Progenitor cell of endocrine pancreas (in vitro differentiated cells): ENCODE data around the gene DCAF8L1. TPM values are rescaled to one million over a fixed set of nuclear protein-coding genes. Genes with fewer than 3 reads are reported as not detected.
"Not testable (repeated sequence)": the region's sequence is repeated elsewhere in the genome, so short reads cannot be mapped to it uniquely, and the experiment has no call there.

ENCODE experiments used
- DNase-seq: peaks from one replicate; pipeline ENCODE4 v3.0.0; 2021; ENCODE audit warnings: low spot score; ENCODE audit not compliant: unreplicated experiment
- H3K27ac Mint-ChIP-seq: 2 replicates; pipeline ENCODE4 v1.8.0; 2021; ENCODE audit warnings: mild to moderate bottlenecking, moderate library complexity, mixed read lengths
- H3K27me3 Mint-ChIP-seq: 2 replicates; pipeline ENCODE4 v1.8.0; 2021; ENCODE audit warnings: mixed read lengths
- H3K36me3 Mint-ChIP-seq: 2 replicates; pipeline ENCODE4 v1.8.0; 2022; ENCODE audit warnings: mixed read lengths; ENCODE audit not compliant: insufficient read depth
- H3K4me1 Mint-ChIP-seq: 2 replicates; pipeline ENCODE4 v1.8.0; 2021; ENCODE audit warnings: low read depth, mixed read lengths
- H3K4me3 Mint-ChIP-seq: 2 replicates; pipeline ENCODE4 v1.8.0; 2021; ENCODE audit warnings: low read depth, mild to moderate bottlenecking, moderate library complexity, mixed read lengths
- H3K9me3 Mint-ChIP-seq: 2 replicates; pipeline ENCODE4 v1.8.0; 2021; ENCODE audit warnings: low read depth, mixed read lengths
- total RNA-seq: library from RNA; stranded (reverse); gene quantifications from 2 replicates; pipeline ENCODE4 v1.2.1, GENCODE V29; 2021
- TF ChIP-seq, protein P1 (sequence below): fragments of 200-600 bp; sonication (generic); IDR thresholded peaks from one replicate; pipeline ENCODE4 v1.5.0; 2021; ENCODE audit warnings: antibody characterized with exemption, mild to moderate bottlenecking; ENCODE audit not compliant: unreplicated experiment

DCAF8L1 gene
- total RNA-seq, 1 donor from 2014 or later, result not detected

- Mint-ChIP-seq H3K27ac (peak overlapping the region; percentile 39), H3K36me3 (peaks cover 7% of the 10 kb centered on the region), H3K4me1 (peaks cover 10% of the 10 kb centered on the region), H3K4me3 (no peak overlapping the region), H3K27me3 (no peaks in the 10 kb centered on the region), H3K9me3 (peaks cover 30% of the 10 kb centered on the region)
- DNase-seq, result no peak
- TF ChIP-seq, protein P1, sequence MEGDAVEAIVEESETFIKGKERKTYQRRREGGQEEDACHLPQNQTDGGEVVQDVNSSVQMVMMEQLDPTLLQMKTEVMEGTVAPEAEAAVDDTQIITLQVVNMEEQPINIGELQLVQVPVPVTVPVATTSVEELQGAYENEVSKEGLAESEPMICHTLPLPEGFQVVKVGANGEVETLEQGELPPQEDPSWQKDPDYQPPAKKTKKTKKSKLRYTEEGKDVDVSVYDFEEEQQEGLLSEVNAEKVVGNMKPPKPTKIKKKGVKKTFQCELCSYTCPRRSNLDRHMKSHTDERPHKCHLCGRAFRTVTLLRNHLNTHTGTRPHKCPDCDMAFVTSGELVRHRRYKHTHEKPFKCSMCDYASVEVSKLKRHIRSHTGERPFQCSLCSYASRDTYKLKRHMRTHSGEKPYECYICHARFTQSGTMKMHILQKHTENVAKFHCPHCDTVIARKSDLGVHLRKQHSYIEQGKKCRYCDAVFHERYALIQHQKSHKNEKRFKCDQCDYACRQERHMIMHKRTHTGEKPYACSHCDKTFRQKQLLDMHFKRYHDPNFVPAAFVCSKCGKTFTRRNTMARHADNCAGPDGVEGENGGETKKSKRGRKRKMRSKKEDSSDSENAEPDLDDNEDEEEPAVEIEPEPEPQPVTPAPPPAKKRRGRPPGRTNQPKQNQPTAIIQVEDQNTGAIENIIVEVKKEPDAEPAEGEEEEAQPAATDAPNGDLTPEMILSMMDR, result no peak
Measured at GRCh38 chrX:27964432-27964831, 16.8 kb downstream of the DCAF8L1 start.

GRCh38 chrX:27960410-27960809, 20.8 kb downstream of the DCAF8L1 start:
- H3K27ac Mint-ChIP-seq, H3K4me3 Mint-ChIP-seq, DNase-seq, H3K27me3 Mint-ChIP-seq, H3K36me3 Mint-ChIP-seq: not testable (repeated sequence)
- peaks cover 11% of the 10 kb centered on the region for H3K4me1 Mint-ChIP-seq
- H3K9me3 Mint-ChIP-seq, result peaks cover 30% of the 10 kb centered on the region

- no peaks in the 10 kb centered on the region for H3K27me3 Mint-ChIP-seq
- no peak overlapping the region for H3K27ac Mint-ChIP-seq
- H3K9me3 Mint-ChIP-seq, result peaks cover 3% of the 10 kb centered on the region
- TF ChIP-seq, protein P1, result no peak
- DNase-seq, result no peak
- no peak overlapping the region for H3K4me3 Mint-ChIP-seq
- H3K36me3 Mint-ChIP-seq, result no peaks in the 10 kb centered on the region
- H3K4me1 Mint-ChIP-seq, result peaks cover 8% of the 10 kb centered on the region
Measured at GRCh38 chrX:27953171-27953570, 28.1 kb downstream of the DCAF8L1 start.

DNA sequence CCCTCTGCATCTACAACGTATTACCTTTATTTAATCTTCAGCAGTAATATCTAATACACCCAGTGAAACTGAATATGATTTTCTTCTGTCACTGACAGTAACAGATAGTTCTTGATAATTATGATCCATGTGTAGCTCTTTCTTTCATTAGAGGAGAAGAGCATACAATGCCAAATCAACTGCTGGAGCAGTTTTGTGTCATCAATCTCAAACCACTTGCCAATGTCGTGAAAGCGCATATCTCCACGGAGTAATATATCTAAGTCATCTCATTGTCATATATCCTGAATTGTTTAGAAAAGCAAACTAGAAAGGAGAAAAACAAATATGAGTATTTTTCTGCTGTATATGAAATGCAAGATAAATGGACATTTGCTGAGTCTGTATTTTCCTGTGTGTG, 47.9 kb downstream of the DCAF8L1 start:
- Mint-ChIP-seq H3K27me3 (no peaks in the 10 kb centered on the region), H3K4me3 (no peak overlapping the region), H3K4me1 (no peaks in the 10 kb centered on the region), H3K27ac (no peak overlapping the region), H3K36me3 (no peaks in the 10 kb centered on the region), H3K9me3 (peaks cover 10% of the 10 kb centered on the region)
- no peak for DNase-seq
- TF ChIP-seq, protein P1, result no peak

Other genes with a start within 250 kb of the DCAF8L1 start
- not detected in 2 replicates for gene MAGEB10, start 173.5 kb downstream of the DCAF8L1 start, total RNA-seq